Right renal cortex interstitium (tissue), 3 donors: ENCODE data around the gene NDUFB7. TPM values are rescaled to one million over a fixed set of nuclear protein-coding genes. Genes with fewer than 3 reads are reported as not detected.
"Not testable (repeated sequence)": the region's sequence is repeated elsewhere in the genome, so short reads cannot be mapped to it uniquely, and the experiment has no call there.

Experiments
- DNase-seq, 3 donors: peaks; one replicate each; pipeline ENCODE4 v3.0.0-alpha.2; 2013; ENCODE audit warnings: low read depth in 3 of 3, low spot score in 2 of 3
- polyA plus RNA-seq, 3 donors: library from polyadenylated mRNA; unstranded; fragments of 120-200 nt; gene quantifications; one replicate each; pipeline ENCODE4 v1.2.1, GENCODE V29; 2013; ENCODE audit not compliant: insufficient read length in 3 of 3

The NDUFB7 gene
- 10 to 100 TPM; 76.7 to 96.7 (median 88.4) TPM for polyA plus RNA-seq

- peak; percentile 74 to 83 (median 78) for DNase-seq
Measured at GRCh38 chr19:14571695-14572490, at the start of gene NDUFB7. TSS of gene NDUFB7 (minus strand) at chr19:14572066. CDS start at chr19:14572000, 66 bp downstream.

DNA sequence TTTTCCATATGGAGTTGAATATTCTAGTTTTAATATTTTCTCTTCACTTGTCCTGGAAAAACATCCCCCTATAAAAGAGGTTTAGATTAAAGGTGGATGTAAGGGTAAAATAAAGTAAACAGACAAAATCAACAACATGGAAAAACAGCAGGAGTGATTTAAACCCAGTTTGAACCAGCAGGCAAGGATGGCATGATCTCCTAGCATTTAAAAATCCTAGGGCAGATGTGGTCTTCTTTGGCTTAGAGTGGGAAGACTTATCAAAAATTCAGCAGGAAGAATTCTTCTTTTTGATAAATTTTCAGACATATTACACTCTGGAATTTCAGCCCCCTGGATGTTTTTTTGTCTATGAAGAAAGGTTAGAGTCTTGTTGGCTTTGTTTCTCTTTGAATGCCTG lies 47.5 kb upstream of the NDUFB7 start:
- DNase-seq: no peak

GRCh38 chr19:14616407-14616806 lies 44.5 kb upstream of the NDUFB7 start:
- DNase-seq: no peak

DNA sequence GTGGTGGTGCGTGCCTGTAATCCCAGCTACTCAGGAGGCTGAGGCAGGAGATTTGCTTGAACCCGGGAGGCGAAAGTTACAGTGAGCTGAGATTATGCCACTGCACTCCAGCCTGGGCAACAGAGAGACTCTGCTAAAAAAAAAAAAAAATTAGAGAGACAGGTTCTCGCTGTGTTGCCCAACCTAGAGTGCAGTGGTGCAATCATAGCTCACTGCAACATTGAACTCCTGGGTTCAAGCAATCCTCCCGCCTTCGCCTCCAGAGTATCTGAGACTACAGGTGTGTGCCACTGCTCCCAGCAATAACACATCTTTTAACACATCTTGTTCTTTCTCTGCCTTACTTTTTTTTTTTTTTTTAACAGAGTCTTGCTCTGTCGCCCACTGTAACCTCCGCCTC lies 43.8 kb upstream of the NDUFB7 start:
- DNase-seq: no peak

GRCh38 chr19:14614099-14614412 lies 42.2 kb upstream of the NDUFB7 start:
- DNase-seq: no peak

GRCh38 chr19:14613399-14614098 lies 41.7 kb upstream of the NDUFB7 start:
- DNase-seq: not testable (repeated sequence)

DNA sequence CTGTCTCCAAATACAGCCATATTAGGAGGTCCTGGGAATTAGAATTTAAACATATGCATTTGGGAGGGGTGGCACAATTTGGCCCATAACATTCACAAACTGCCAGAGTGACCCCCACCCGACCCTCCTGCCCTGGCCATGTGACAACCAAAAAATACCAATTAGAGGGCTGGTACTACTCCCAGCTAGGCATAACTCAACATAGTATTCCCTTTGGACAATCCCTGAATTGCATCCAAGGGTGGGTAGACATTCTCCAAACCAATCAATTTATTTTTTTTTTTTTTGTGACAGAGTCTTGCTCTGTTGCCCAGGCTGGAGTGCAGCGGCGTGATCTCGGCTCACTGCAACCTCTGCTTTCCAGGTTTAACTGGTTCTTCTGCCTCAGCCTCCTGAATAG lies 40.8 kb upstream of the NDUFB7 start:
- no peak for DNase-seq

DNA sequence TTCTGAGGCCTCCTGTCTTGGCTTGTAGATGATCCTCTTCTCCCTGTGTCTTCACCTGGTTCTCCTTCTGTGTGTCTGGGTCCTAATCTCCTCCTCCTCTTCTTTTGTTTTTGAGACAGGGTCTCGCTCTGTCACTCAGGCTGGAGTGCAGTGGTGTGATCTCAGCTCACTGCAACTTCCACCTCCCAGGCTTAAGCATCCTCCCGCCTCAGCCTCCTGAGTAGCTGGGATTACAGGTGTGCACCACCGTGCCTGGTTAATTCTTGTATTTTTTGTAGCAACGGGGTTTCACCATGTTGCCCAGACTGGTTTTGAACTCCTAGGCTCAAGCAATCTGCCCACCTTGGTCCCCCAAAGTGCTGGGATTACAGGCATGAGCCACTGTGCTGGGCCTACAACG lies 40.4 kb upstream of the NDUFB7 start:
- not testable (repeated sequence) for DNase-seq

GRCh38 chr19:14611051-14611450 lies 39.2 kb upstream of the NDUFB7 start:
- no peak for DNase-seq

- DNase-seq: no peak
Measured at GRCh38 chr19:14606627-14607026, 34.8 kb upstream of the NDUFB7 start.

- no peak for DNase-seq
Measured at GRCh38 chr19:14603990-14604387, 32.1 kb upstream of the NDUFB7 start.

- no peak for DNase-seq
Measured at GRCh38 chr19:14599548-14600147, 27.8 kb upstream of the NDUFB7 start.

DNA sequence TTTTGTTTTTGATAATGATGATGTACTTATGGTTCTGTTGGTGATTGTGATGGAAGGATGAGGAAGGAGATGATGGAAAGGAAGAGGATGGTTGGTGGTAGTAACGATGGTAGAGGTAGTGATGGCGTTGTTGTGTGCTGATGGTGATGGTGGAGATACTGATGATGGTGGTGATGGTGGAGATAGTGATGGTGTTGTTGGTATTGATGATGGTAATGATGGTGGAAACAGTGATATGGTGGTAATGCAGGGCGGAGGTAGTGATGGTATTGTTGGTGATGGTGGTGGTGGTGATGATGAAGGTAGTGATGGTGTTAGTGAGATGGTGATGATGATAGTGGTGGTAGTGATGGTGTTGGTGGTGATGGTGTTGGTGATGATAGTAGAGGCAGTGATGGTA lies 23.7 kb upstream of the NDUFB7 start:
- DNase-seq: no peak

DNA sequence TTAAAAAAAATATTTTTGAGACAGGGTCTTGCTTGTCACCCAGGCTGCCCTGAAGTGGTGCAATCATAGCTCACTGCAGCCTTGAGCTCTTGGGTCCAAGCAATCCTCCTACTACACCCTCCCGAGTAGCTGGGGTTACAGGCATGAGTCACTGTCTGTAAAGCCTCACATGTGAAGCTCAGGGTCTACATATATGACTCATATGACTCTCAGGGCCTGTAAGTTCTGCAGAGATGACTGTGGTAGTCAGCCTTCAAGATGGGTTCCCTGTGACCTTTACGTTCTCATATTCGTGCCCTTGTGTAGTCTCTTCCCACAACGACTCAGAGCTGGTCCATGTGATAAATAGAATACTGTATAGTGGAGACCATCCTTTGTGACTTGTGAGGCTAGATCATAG lies 17.6 kb upstream of the NDUFB7 start:
- DNase-seq: not testable (repeated sequence)

DNA sequence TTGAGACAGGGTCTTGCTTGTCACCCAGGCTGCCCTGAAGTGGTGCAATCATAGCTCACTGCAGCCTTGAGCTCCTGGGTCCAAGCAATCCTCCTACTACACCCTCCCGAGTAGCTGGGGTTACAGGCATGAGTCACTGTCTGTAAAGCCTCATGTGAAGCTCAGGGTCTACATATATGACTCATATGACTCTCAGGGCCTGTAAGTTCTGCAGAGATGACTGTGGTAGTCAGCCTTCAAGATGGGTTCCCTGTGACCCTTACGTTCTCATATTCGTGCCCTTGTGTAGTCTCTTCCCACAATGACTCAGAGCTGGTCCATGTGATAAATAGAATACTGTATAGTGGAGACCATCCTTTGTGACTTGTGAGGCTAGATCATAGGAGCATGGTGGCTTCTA lies 13.3 kb upstream of the NDUFB7 start:
- DNase-seq: not testable (repeated sequence)

- not testable (repeated sequence) for DNase-seq
Measured at GRCh38 chr19:14584372-14584771, 12.5 kb upstream of the NDUFB7 start.

DNA sequence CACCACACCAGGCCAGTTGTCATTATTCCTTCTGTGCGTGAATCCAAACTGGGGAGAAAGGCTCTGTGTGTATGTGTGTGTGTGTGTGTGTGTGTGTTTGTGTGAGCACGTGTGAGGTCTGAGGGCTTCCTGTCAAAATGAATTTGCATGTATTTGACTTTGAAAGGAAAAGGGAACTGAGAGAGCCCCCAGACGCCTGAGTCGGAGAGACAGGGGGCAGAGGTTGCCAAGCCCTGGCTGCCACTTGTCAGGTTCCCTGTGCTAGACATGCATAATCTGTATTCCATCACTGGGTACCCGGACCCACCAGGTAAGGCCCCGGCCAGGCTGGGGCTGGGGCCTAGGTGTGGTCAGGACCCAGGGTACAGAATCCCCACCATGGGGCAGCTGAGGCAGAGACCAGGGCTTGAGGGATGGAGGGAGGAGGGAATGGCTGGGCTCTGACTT lies 11.1 kb upstream of the NDUFB7 start, which contains the start of gene CLEC17A:
Gene CLEC17A, plus strand, starts transcription at position 191 of the 447 bp plus-strand sequence. Its CDS starts 77 bp downstream, at position 268.
- DNase-seq: no peak

DNA sequence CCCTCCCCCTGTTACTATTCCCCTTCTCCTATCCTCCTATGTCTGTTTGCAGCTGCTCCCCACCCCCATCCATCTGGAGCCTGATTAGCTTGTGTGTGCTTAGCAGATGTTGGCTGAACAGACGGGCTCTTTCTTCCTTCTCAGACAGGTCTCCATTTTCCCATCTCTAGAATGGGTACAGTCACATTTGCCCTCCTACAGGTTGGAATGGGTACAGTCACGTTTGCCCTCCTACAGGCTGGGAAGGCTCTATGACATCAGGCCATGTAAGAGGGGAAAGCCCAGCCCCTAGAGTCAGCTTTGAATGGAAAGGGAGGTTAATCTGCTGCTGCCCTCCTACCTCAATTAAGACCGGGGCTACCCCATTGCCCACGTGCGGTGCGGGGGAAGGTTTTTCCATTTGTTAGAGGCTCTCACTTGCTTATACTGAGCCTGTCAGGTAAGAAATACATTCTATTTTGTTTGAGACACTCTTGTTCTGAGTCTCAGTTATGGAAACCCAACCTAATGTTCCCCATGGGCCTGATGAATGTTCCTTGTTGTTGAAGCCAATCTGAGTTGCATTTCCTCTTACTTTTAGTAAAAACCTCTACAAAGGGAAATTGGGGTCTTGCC lies 8.9 kb upstream of the NDUFB7 start:
- no peak for DNase-seq

DNA sequence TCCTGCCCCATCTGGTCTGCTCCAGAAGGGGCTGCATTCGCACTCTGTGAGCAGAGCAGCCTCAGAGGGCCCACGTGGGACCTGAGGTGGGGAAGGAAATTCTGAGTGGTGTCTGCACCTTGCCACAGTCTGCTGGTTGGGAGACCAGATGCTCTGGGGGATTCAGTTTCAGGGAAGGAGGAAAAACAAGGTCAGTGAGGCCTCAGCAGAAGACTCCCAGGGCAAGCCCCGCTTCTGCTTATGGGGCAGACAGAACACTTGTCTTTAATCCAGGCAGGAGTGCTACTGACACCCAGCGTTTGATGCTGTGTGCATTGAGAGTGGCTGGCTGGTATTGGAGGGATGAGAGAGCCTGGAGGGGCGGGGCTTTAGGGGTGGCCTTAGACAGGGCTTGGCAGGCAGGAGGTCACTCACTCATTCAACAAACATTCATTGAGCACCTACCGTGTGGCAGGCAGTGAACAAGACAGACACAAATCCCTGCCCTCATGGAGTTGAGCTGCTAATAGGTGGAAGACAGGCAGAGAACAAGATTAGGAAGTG lies 6.1 kb upstream of the NDUFB7 start:
- no peak for DNase-seq

GRCh38 chr19:14577264-14577663 lies 5.4 kb upstream of the NDUFB7 start:
- no peak for DNase-seq

GRCh38 chr19:14576363-14576762 lies 4.5 kb upstream of the NDUFB7 start:
- DNase-seq: no peak
